ENCODE results near the gene MIDN. TPM values are rescaled to one million over a fixed set of nuclear protein-coding genes. Genes with fewer than 3 reads are reported as not detected.

The MIDN gene
- total RNA-seq, 1 donor, result 23.2 TPM

DNA sequence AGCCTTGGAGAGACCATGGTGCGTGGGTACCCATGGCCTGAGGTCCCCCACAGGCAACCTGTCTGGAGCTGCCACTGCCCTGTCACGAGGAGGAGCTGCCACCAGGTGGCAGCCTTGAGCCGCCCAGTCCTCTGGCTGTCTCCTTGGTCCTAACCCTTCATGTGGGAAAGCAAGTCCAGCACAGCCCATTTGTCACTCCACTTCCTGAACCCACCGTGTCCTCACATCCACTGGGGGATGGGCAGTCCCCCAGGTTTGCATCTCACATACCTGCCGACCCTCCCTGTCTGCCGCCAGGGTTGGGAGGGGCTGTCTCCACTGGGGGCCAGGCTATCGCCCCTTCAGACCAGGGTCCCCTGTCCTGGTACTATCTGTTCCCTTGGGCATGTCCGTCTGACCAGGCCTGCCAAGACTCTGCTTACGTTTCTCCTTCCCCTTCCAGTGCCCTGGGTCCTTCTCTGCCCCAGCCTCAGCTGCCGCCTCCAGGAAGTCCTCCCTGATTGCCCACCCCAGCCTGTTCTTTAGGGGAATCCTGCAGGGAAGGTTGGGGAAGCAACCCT, 31.5 kb downstream of the MIDN start:
- H3K4me3 ChIP-seq (ENCODE audit: low read depth, low read length), result no peak overlapping the region
- DNase-seq (ENCODE audit: low read depth), result peak; percentile 83
- TF ChIP-seq, protein P1, sequence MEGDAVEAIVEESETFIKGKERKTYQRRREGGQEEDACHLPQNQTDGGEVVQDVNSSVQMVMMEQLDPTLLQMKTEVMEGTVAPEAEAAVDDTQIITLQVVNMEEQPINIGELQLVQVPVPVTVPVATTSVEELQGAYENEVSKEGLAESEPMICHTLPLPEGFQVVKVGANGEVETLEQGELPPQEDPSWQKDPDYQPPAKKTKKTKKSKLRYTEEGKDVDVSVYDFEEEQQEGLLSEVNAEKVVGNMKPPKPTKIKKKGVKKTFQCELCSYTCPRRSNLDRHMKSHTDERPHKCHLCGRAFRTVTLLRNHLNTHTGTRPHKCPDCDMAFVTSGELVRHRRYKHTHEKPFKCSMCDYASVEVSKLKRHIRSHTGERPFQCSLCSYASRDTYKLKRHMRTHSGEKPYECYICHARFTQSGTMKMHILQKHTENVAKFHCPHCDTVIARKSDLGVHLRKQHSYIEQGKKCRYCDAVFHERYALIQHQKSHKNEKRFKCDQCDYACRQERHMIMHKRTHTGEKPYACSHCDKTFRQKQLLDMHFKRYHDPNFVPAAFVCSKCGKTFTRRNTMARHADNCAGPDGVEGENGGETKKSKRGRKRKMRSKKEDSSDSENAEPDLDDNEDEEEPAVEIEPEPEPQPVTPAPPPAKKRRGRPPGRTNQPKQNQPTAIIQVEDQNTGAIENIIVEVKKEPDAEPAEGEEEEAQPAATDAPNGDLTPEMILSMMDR (IDR thresholded peaks at IDR 0.05; ENCODE audit: insufficient read depth, low read length), result peak; percentile 95

DNA sequence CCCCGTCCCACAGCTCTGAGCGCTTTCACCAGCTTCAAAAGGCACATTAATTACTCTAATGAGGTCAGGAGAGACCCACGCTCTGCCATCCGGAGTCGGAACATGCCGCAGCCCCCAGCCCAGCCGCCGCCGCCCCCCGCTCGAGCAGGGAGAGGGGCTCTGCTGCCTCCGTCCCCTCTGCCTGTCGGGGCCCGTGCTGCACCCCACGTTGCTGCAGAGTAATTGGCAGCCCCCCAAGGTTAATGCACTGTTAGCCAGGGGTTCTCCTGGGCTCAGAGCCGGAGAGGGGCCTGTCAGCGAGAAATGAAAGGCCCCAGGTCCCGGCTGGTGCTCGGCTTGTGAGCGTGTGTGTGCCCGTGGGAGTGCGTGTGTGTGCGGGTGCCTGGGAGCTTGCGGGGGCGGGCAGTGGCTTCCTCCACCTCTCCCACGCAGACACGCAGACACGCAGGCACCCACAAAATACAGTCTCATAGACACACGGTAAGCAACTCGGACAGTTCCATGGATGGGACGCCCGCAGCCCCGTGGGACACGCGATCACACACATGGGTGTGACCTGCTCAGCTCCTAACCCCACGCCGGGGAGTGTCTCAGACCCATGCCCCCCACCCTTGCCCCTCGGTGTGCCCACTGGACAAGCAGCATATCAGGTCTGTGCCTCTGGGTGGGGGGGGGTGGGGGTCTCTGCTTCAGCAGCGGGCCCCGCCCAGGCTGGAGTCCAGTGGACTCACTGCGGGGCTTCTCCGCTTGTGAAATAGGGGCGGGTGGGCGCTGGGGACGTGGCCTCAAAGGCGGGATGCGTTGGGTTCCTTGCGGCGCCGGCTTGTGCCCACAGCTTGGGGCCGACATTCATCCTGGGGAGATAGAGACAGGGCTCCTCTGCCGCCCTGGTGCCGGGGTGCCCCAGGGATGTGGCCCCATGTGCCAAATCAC, 32.5 kb downstream of the MIDN start:
- TF ChIP-seq, protein P1 (IDR thresholded peaks at IDR 0.05; ENCODE audit: insufficient read depth, low read length), result no peak
- H3K4me3 ChIP-seq (ENCODE audit: low read depth, low read length), result no peak overlapping the region
- no peak for DNase-seq (ENCODE audit: low read depth)

DNA sequence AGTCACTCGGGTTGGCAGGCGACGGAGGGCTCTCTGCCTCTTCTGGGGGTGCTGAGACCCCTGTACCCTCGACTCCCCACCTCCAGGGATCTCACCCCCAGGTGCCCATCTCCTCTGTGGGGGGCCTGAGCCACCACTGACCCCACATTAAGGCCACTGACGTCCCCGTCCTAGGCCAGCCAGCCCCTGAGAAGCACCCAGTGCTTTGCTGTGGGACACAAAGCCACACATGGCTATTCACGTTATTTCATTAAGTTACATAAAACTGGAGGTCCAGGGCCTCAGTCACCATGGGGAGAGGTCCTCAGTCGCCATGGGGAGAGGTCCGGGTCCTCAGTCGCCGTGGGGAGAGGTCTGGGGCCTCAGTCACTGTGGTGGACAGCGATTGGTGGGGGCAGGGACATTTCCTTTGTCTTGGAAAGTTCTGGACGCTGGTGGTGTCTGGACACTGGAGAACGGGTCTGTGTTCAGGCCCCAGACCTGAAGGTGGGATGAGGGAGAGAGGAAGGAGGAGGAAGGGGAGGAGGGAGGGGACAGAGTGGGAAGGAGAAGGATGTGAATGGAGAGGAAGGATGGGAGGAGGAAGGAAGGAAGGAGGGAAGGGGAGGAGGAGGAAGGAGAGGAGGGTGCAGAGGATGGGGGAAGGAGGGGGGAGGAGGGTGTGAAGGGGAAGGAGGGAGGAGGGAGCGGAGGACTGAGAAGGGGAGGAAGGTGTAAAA, 33.3 kb downstream of the MIDN start:
- TF ChIP-seq, protein P1 (IDR thresholded peaks at IDR 0.05; ENCODE audit: insufficient read depth, low read length), result no peak
- no peak overlapping the region for H3K4me3 ChIP-seq (ENCODE audit: low read depth, low read length)
- no peak for DNase-seq (ENCODE audit: low read depth)

DNA sequence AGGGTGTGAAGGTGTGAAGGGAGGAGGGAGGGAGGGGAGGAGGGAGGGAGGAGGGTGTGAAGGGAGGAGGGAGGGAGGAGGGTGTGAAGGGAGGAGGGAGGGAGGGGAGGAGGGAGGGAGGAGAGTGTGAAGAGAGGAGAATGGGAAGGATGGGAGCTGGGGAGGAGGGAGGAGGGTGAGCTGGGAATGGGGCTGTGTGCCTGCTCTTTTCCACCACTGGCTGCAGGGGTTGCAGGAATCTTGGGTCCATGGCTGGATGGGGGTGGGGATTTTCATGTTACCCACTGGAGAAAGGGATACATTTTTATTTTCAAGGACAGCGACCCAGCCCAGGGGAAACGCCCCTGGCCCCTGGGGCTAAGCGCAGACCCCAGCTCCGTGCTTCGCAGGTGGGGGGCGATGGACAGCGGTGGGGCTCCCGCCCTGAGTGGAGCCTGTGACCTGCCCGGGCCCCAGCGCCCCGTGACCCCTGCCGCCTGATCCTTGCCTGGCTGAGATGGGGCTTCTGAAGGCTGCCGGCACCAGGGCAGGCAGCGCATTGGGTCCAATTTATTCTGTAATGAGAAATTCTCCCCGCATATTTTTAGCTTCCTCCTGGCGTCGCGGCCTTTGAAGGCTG, 34.3 kb downstream of the MIDN start:
- TF ChIP-seq, protein P1 (IDR thresholded peaks at IDR 0.05; ENCODE audit: insufficient read depth, low read length), result no peak
- no peak overlapping the region for H3K4me3 ChIP-seq (ENCODE audit: low read depth, low read length)
- DNase-seq (ENCODE audit: low read depth), result no peak

DNA sequence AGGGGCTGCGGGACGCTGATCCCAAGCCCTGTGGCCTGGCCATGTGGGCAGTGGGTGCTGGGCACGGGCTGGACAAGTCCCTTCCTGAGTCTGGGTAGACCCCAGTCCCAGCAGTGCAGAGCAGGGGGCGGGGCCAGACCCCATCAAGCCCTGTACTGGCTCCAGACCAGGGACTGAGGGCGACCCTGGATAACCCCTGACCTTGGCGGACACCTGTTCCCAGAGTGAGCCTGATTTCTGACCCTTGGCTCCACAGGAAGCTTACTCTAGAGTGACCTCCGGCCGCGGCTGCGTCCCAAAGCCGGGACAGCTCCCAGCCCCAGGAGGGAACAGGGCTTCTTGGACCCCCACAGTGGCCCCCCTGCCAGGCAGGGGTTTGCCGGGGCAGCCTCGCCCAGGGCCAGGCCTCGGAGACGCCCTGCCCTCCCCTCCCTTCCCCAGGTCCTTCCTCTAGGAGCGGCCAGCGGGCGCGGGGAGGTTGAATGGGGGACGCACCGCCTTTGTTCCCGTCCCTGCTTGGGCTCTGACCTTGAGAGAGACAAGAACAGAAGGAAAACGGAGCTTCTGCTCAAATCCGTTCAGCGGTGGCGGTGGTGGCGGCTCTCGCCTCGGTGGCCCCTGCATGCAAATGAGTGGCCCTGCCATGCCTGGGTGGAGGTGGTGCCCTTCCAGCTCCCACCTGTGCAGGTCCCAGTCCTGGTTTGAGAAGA, 35.0 kb downstream of the MIDN start:
- no peak for DNase-seq (ENCODE audit: low read depth)
- TF ChIP-seq, protein P1 (IDR thresholded peaks at IDR 0.05; ENCODE audit: insufficient read depth, low read length), result no peak
- no peak overlapping the region for H3K4me3 ChIP-seq (ENCODE audit: low read depth, low read length)

DNA sequence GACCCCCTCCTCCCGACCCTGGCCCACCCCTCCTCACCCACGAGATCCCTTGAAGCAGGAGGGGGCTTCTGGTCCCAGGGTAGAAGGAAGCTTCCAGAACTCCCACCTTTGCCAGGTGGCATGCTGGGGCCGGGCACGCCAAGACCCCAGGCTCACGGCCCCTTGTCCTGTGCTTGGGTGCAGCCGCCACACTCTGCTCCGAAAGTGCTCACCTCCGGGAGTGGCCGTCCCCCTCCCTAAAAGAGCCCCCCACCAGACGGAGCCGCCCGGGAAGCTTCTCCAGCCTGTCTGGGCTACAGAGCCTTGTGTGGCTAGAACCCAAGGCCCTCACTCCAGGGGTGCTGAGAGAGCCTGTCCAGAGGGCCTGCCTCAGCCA, 35.5 kb downstream of the MIDN start:
- TF ChIP-seq, protein P1 (IDR thresholded peaks at IDR 0.05; ENCODE audit: insufficient read depth, low read length), result no peak

More for the DNA sequence above, 35.5 kb downstream of the MIDN start:
- no peak for DNase-seq (ENCODE audit: low read depth)
- H3K4me3 ChIP-seq (ENCODE audit: low read depth, low read length), result no peak overlapping the region
